Parathyroid adenoma (tissue), 2 donors: ENCODE measurements around the gene SEMA3E.

Source experiments
- H2AFZ ChIP-seq: fragments of 300-600 bp; sonication (generic); one replicate; pipeline ENCODE4 v1.7.0; 2017; ENCODE audit warnings: antibody characterized with exemption, mild to moderate bottlenecking
- H3K27ac ChIP-seq: fragments of 300-600 bp; sonication (generic); one replicate; pipeline ENCODE4 v1.7.0; 2017
- H3K27me3 ChIP-seq: fragments of 300-600 bp; sonication (generic); one replicate; pipeline ENCODE4 v1.7.0; 2017; ENCODE audit warnings: low read length; ENCODE audit not compliant: control insufficient read depth, insufficient read depth
- H3K36me3 ChIP-seq: fragments of 300-600 bp; sonication (generic); one replicate; pipeline ENCODE4 v1.7.0; 2017; ENCODE audit warnings: low read length; ENCODE audit not compliant: control insufficient read depth, insufficient read depth
- H3K4me1 ChIP-seq: fragments of 300-600 bp; sonication (generic); one replicate; pipeline ENCODE4 v1.7.0; 2017; ENCODE audit warnings: control low read depth
- H3K4me2 ChIP-seq: fragments of 300-600 bp; sonication (generic); one replicate; pipeline ENCODE4 v1.7.0; 2017; ENCODE audit warnings: low read length
- H3K4me3 ChIP-seq: fragments of 300-600 bp; sonication (generic); one replicate; pipeline ENCODE4 v1.7.0; 2017; ENCODE audit warnings: low read depth, low read length
- H3K79me2 ChIP-seq: fragments of 300-600 bp; sonication (generic); one replicate; pipeline ENCODE4 v1.7.0; 2017; ENCODE audit warnings: control low read depth
- H3K9ac ChIP-seq: fragments of 300-600 bp; sonication (generic); one replicate; pipeline ENCODE4 v1.7.0; 2017; ENCODE audit warnings: mild to moderate bottlenecking
- H3K9me3 ChIP-seq: fragments of 300-600 bp; sonication (generic); one replicate; pipeline ENCODE4 v1.7.0; 2017; ENCODE audit warnings: low read length; ENCODE audit not compliant: control insufficient read depth
- CTCF ChIP-seq: fragments of 300-600 bp; sonication (generic); IDR thresholded peaks from one replicate; pipeline ENCODE4 v1.7.0; 2017; ENCODE audit warnings: antibody characterized with exemption, mild to moderate bottlenecking
- donor health status: primary hyperparathyroidism.

SEMA3E gene

GRCh38 chr7:83610649-83611304 lies 38.2 kb downstream of the SEMA3E start:
- no peaks in the 10 kb centered on the region for H3K27me3 ChIP-seq
- no peak overlapping the region for H3K4me2 ChIP-seq
- no peak for TF ChIP-seq CTCF
- H3K4me1 ChIP-seq: no peaks in the 10 kb centered on the region
- H3K79me2 ChIP-seq: no peaks in the 10 kb centered on the region
- no peak overlapping the region for H2AFZ ChIP-seq
- H3K27ac ChIP-seq: no peak overlapping the region
- no peaks in the 10 kb centered on the region for H3K9me3 ChIP-seq
- H3K9ac ChIP-seq: no peak overlapping the region
- no peaks in the 10 kb centered on the region for H3K36me3 ChIP-seq
- no peak overlapping the region for H3K4me3 ChIP-seq

- H3K4me2 ChIP-seq: no peak overlapping the region
These were observed 40.2 kb downstream of the SEMA3E start for GRCh38 chr7:83608716-83609115.

GRCh38 chr7:83603649-83604048 lies 45.3 kb downstream of the SEMA3E start:
- Histone ChIP-seq H3K27ac (no peak overlapping the region), H3K9ac (no peak overlapping the region), H3K9me3 (no peaks in the 10 kb centered on the region), H3K4me3 (no peak overlapping the region), H3K4me1 (no peaks in the 10 kb centered on the region), H2AFZ (no peak overlapping the region), H3K4me2 (no peak overlapping the region), H3K36me3 (no peaks in the 10 kb centered on the region), H3K79me2 (no peaks in the 10 kb centered on the region), H3K27me3 (no peaks in the 10 kb centered on the region)
- TF ChIP-seq CTCF: no peak

More at GRCh38 chr7:83608716-83609115, 40.2 kb downstream of the SEMA3E start:
- no peak overlapping the region for H3K4me3 ChIP-seq
- no peak for TF ChIP-seq CTCF
- H2AFZ ChIP-seq: no peak overlapping the region
- no peaks in the 10 kb centered on the region for H3K27me3 ChIP-seq
- no peaks in the 10 kb centered on the region for H3K36me3 ChIP-seq
- no peaks in the 10 kb centered on the region for H3K79me2 ChIP-seq
- H3K4me1 ChIP-seq: no peaks in the 10 kb centered on the region
- no peaks in the 10 kb centered on the region for H3K9me3 ChIP-seq
- no peak overlapping the region for H3K9ac ChIP-seq
- no peak overlapping the region for H3K27ac ChIP-seq

GRCh38 chr7:83599131-83599530 lies 49.8 kb downstream of the SEMA3E start:
- Histone ChIP-seq H3K9me3 (no peaks in the 10 kb centered on the region), H3K36me3 (no peaks in the 10 kb centered on the region), H3K79me2 (no peaks in the 10 kb centered on the region), H3K9ac (no peak overlapping the region), H2AFZ (no peak overlapping the region), H3K27ac (no peak overlapping the region), H3K4me3 (no peak overlapping the region), H3K27me3 (no peaks in the 10 kb centered on the region), H3K4me1 (no peaks in the 10 kb centered on the region), H3K4me2 (no peak overlapping the region)
- TF ChIP-seq CTCF: no peak

GRCh38 chr7:83593921-83594475 lies 54.9 kb downstream of the SEMA3E start:
- Histone ChIP-seq H2AFZ (no peak overlapping the region), H3K4me2 (no peak overlapping the region), H3K4me1 (no peaks in the 10 kb centered on the region), H3K9me3 (no peaks in the 10 kb centered on the region), H3K36me3 (no peaks in the 10 kb centered on the region), H3K79me2 (no peaks in the 10 kb centered on the region), H3K27ac (no peak overlapping the region), H3K4me3 (no peak overlapping the region), H3K9ac (no peak overlapping the region), H3K27me3 (no peaks in the 10 kb centered on the region)
- TF ChIP-seq CTCF: no peak
